SKM-1 treated with dmso at 0.1 percent for 144 hours (cell line): Measurements from ENCODE around the gene FIZ1.
"Not testable (repeated sequence)": the region's sequence is repeated elsewhere in the genome, so short reads cannot be mapped to it uniquely, and the experiment has no call there.

Experiments
- DNase-seq: peaks from one replicate; lab custom pipeline; 2025; ENCODE audit not compliant: unreplicated experiment; lab: John Stamatoyannopoulos, UW

Gene FIZ1

DNA sequence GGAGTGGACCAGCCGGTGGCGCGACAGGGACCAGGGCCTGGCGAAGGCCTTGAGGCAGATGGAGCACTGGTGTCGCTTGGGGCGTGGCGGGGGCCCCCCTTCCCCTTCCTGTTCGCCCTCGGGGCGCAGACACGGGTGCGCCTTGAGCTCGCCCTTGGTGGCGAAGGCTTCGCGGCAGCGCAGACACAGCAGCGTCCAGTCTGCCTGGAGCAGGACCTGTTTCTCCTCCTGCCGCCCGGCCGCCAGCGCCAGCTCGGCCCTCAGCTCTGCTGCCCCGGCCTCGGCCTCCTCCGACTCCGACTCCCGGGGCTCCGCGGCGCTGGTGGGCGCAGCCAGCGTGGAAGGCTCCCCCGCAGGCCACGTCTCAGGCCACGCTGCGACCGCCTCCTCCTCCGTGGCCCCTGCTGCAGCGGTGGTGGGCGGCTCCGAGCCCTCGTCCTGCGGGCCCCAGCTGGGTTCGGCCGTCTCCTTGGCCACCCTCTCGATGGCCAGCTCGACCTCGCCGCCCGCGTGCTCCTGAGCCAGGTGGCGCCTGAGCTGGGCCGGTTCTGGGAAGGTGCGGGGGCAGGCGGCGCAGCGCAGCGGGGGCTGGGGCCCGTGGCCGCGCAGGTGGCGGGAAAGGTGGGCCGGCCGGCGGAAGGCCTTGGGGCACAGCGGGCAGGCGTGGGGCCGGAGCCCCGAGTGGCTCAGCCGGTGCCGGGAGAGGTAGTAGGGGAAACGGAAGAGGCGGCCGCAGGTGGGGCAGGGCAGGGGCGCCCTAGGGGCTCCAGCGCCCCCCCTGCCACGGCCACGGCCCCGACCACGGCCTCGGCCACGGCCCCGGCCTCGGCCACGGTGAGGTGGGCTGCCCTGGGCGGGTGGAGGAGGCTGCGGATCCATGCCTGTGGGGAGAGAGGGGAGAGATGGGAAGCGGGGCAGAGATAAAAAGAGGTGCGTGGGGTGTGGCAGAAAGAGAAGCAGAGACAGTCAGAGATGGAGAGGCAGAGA lies 20.3 kb downstream of the FIZ1 start:
- DNase-seq: no peak

DNA sequence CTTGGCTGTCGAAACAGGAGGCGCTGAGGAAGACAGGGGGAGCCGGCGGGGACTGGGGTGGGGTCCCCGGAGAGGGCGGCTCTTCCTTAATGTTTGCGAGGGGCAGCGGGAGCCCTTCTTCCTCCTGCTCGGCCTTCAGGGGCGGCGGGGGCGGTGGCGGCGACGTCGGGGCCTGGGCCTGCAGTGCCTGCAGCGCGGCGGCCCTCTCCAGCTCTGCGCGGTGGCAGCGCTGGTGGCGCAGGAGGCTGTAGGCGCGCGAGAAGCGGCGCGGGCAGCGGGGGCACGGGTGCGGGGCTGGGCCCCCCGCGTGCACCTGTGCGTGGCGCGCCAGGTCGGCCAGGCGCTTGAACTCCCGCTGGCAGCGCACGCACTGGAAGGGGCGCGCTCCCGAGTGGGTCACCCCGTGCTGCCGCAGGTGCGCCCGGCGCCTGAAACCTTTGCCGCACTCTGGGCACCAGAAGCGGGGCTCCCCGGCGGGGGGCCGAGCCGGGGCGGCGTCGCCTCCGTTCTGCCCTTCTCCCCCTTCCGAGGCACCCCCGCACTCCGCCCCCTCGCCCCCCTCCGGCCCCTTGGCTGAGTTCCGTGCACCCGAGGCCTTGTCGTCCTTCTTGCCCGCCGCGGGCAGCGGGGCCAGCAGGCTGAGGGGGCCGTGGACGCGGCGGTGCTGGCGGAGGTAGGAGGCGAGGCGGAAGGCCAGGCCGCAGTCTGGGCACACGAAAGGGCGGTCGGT lies 21.1 kb downstream of the FIZ1 start:
- no peak for DNase-seq

DNA sequence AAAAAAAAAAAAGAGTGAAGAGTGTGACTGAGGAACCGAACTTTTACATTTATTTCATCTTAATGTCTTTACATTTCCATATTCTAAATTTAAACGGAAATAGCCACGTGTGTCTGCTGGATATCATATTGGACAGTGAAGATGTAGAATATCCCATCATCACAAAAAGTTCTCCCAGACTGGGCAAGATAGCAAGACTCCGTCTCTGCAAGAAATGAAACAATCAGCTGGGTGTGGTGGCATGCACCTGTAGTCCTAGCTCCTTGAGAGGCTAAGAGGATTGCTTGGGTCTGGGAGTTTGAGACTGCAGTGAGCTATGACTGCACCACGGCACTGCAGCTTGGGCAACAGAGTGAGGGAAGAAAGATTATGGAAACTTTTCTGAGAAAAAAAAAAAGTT lies 22.6 kb downstream of the FIZ1 start:
- no peak for DNase-seq

DNA sequence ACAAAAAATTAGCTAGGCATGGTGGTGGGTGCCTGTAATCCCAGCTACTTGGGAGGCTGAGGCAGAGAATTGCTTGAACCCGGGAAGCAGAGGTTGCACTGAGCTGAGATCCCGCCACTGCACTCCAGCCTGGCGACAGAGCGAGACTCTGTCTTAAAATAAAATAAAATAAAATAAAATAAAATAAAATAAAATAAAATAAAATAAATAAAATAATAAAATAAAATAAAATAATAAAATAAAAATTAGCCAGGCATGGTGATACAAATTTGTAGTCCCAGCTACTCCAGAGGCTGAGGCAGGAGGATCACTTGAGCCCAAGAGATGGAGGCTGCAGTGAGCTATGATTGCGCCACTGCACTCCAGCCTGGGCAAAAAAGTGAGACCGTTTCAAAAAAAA lies 25.4 kb downstream of the FIZ1 start:
- DNase-seq: not testable (repeated sequence)

DNA sequence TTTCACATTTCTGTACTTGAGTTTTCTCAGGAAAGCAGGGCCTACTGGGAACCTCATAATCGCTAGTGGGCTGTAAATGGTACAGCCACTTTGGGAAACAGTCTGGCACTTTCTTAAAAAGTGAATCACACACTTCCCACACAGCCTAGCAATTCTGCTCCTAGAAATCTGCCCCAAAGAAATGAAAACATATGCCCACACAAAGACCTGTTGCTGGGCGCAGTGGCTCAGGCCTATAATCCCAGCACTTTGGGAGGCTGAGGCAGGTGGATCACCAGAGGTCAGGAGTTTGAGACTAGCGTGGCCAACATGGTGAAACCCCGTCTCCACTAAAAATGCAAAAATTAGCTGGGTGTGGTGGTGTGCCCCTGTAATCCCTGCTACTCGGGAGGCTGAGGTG lies 29.8 kb downstream of the FIZ1 start:
- not testable (repeated sequence) for DNase-seq

DNA sequence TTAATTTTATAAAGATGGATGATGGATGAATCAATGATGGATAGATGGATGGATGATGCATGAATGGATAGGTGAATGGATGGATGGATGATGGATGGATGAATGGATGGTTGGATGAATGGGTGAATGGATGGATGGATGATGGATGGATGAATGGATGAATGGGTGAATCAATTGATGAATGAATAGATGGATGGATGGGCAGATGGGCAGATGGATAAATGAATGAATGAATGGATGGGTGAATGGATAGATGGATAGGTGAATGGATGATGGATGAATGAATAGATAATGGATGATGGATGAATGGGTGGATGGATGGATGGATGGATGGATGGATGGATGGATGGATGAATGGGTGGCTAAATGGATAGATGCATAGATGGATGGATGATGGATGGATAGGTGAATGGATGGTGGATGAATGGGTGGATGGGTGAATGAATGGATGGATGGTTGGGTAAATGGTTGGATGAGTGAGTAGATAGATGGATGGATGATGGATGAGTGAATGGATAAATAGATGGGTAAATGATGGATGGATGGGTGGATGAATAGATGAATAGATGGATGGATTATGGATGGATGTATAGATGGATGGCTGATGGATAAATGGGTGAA lies 31.5 kb downstream of the FIZ1 start:
- no peak for DNase-seq

DNA sequence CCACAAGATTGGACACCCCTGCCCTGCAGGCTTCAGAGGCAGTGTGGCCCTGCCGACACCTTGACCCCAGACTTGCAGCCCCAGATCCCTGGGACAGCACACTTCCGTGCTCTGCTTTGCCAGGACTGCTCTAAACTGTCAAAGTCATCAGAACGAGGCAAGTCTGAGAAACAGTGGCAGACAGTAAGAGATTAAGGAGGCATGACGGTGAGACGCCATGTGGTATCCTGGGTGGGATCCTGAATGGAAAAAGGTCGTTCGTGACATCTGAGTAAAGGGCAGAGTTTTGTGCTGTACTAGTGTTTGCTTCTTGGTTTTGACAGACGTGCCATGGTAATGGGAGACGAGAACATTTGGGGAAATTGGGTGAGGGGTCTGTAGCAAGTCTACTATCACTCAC lies 32.5 kb downstream of the FIZ1 start:
- no peak for DNase-seq

DNA sequence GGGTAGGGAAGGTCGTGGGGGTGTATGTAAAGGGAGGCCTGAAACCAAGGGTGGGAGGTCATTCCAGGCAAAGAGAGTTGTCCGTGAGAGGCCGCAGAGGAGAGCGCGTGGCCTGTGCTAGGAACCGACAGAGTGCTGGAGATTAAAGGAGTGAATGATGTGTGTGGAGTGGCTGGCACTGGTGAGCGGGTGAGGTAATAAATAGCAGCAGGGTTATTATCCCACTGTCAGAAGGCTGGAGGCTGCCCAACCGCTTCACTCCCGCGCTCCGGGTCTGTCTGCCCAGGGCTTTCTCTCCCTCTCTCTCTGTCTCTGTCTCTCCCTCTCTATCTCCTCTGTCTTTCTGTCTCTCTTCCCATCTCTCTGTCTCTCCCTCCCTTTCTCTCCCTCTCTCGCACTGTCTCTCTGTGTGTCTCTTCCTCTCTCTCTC lies 36.0 kb downstream of the FIZ1 start:
- no peak for DNase-seq

DNA sequence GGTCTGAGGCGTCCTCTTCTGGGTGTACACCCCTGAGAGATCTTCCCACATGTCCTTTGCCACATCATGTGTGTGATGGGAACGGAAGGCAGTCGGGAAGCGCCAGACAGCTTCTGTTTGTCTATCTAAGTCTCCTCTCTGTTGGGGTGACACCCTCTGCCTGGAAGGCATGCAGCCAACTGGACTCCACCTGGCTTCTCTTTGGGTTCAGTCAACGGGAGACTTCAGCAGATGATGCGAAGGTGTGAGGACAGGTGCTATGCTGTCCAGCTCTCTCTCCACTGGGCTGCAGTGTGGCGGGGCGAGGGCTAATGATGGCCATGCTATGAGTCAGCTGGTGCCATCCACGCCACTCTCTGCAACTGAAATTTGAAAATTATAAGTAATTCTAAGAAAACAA lies 39.6 kb downstream of the FIZ1 start:
- no peak for DNase-seq

DNA sequence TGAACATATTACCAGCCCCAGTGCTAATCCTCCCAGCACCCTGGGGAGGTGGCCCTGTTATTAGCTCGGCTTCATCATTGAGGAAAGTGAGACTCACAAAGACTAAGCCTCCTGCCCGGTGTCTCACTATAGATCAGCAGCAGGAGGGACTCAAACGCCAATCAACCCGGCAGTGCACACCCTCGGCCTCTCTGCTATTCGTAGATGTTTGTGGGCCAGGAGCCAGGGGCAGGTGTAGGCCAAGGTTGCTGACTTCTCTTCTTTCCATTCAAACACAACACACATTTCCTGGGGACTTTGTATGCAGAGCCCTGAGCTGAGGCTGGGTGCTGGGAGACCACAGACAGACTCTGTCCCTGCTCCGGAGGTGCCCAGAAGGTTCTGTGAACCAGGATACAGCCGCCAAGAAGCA lies 44.6 kb downstream of the FIZ1 start:
- DNase-seq: no peak

DNA sequence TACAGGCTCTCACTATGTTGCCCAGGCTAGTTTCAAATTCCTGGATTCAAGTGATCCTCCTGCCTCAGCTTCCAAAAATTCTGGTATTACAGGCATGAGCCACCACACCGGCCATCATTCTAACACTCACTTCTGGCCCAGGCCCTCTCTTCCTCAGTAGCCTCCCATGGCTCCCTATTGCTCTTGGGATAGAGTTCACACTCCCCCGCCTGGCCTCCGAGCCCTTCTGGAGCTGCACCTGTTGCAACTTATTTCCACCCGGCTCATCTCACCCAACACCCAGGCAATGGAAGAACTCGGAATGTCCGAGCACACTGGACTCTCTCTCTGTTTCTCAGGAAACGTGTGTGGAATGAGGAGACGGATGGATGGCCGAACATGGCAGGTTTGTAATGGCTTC lies 45.0 kb downstream of the FIZ1 start:
- DNase-seq: no peak

DNA sequence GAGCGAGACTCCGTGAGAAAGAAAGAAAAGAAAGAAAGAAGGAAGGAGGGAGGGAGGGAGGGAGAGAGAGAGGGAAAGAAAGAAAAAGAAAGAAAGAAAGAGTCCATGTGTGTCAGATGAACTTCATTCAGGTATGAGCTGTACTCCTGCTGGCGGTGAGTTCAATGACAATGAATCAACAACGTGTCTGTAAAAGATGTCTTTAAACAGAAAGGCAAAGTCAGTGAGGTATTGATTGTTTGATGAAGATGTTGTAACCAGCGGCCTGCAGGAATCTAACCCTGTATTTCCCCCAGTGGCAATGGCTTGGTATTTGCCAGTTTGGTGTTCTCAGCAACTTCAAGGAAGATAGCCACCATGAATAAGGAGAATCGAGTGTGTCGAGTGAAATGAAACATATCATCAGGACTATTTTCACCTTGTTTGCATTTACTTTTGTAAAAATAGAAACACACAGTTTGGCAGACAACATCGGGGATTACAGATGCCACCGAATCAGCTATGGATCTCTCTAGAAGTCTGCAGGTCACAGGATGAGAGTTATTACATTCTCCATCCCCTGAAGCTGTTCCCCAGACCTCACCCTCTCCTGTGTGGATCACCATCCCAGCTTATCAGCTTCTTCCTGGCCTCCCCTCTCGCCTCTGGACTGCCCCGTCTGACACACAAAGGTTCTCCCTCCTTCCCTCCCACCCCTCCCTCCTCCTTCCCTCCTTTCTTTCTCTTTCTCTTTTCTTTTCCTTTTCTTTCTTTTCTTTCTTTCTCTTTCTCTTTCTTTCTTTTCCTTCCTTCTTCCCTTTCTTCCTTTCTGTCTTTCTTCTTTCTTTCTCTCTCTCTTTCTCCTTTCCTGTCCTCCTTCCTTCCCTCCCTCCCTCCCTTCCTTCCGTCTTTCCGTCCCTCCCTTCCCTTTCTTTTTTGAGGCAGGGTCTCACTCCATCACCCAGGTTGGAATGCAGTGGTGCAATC lies 45.8 kb downstream of the FIZ1 start:
- DNase-seq: no peak

DNA sequence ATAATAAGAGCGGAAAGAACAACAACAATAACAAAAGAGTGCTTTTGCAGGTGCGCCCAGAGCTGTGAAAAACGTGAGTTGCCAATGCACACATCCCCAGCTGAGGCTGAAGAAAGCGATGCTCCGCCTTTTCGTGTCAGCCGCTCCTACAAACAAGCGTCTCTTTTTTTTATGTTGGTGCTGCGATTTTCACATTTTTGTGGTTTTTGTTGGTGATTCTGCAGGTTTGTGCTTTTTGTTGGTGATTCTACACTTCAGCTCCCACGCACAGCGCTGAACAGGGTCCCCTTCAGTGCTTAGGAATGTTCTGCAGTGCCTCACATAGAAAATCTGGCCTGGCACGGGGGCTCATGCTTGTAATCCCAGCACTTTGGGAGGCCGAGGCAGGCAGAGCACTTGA lies 46.7 kb downstream of the FIZ1 start:
- DNase-seq: no peak

DNA sequence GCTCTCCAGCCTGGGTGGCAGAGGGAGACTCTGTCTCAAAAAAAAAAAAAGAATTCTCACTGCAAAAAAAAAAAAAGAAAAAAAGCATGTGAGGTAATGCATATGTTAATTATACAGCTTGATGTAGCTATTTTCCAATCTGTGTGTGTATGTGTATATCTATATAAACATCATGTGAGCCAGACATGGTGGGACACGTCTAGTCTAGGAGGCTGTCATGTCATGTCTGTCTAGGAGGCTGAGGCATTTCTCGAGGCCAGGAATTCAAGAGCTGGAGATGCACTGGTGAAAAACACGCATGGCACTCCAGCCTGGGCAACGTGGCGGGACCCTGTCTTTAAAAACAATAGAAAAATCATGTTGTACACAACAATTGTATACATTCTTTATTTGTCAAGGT lies 47.1 kb downstream of the FIZ1 start:
- no peak for DNase-seq

DNA sequence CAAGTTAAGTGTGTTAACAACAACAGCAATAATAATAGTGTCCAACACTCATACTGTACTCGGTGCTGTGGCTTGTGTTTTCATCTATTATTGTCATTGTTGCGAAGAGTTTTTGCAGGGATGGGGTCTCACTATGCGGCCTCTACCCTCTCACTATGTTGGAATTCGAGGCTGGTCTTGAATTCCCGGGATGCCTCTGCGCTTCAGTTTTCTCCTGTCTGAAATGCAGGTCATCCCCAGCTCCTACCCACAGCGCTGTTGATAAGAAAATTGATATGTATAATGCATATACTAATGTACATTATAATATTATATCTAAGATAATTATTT lies 49.0 kb downstream of the FIZ1 start:
- no peak for DNase-seq

DNA sequence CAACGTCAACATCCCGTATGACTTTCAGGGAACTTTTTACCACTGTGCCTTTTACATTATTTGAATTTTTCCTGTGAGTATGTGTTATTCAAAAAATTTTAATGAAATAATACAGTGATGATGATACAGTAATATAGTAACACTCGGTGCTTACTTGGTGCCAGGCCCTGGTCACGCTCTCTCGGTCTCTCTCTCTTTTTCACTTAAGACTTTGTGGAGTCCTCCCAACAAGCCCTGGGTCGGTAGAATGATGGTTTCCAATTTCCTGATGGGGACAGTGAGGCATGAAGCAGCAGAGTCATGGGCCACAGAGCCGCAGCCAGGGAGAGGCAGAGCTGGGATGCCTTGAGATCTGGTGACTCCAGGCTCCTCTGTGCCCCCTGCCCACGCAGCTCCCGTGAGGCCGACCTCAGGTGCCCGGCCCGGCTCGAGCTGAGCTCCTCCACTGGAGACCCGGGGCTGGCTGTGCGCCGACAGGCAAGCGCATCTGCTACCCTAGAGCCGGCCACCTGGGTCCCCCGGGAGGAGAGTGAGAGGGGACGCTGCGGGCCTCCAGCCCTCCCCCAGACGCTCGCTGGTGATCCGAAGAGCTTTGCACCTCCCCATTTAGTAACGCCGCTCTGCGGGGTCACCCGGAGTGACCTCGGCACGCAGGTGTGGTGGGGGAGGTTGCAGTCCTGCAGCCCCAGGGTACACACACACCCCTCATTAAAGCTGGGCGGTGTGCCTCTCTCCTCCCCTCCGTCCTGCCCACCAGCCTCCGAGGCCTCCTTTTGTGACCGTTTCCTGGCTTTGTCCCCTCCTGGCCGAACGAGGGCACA lies 49.6 kb downstream of the FIZ1 start:
- no peak for DNase-seq

DNA sequence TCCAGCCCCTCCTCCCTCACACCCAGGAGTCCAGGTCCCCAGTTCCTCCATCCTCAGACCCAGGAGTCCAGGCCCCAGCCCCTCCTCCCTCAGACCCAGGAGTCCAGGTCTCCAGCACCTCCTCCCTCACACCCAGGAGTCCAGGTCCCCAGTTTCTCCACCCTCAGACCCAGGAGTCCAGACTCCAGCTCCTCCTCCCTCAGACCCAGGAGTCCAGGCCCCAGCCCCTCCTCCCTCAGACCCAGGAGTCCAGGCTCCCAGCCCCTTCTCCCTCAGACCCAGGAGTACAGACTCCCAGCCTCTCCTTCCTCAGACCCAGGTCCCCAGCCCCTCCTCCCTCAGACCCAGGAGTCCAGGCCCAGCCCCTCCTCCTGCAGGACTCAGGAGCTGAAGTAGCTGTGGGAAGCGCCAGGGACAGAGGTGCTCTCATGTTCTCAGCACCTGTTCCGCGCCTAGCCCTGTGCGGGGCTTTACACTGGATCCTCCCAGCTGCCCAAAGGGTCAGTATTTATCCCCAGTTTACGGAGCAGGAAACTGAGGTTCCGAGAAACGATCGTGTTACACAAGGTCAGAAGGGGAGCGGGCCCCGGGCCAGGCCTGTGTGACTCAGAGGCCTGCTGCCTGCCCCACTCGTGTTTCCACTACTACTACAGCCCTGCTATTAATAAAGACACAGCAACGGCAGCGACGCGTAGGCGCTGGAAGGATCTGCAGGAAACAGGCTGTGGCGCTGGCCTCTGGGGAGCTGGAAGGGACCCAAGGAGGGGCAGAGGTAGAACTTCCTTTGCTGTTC lies 52.3 kb downstream of the FIZ1 start:
- no peak for DNase-seq

DNA sequence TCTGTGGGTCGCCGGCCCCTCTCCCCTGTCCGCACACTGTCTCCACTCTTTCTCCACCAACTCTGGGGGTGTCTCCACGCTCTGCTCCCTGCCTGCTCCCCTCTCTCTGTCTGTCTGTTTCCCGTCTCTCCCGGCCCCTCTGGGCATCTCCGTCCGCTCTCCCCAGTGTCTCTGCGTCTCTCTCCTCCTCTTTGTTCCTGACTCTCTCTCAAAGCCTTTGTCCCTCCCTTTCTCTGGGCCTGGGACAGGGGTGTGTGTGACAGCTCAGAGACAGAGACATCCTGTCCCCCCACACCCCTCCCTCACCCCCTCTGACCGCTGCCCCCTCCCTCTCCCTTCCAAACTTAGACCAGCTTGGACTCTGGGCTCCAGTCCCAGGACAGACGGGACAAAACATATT lies 53.3 kb downstream of the FIZ1 start:
- DNase-seq: no peak

DNA sequence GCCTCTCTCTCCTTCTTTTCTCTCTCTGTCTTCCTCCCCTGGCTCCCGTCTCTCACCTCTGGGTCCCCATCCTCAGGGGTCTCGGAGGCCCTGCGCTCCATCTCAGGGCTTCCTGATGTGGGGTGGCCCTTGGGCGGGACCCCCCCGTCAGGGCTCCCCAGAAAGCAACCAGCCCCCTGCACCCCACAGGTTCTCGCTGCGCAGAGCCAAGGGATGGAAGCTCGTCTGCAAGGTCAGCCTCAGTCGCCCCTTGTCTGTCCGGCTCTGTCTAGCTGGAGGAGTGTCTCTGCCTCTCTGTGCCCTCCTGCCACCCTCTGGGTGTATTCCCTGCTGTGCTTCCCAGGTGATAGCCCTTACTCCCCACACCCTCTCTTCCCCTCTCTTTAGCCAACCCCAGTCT lies 53.9 kb downstream of the FIZ1 start, which contains the start of gene SBK3:
SBK3 (minus strand) TSS at position 101 of the 400 bp plus-strand sequence; CDS start at position 101, 0 bp downstream.
- no peak for DNase-seq
